Fibroblast of villous mesenchyme (primary cell): ENCODE measurements around the gene EML6. TPM values are rescaled to one million over a fixed set of nuclear protein-coding genes. Genes with fewer than 3 reads are reported as not detected.

Experiments used
- DNase-seq: peaks from one replicate; pipeline ENCODE4 v3.0.0-alpha.2; 2010; ENCODE audit warnings: low read depth
- H3K4me3 ChIP-seq: 2 replicates; pipeline ENCODE4 v1.5.1; 2011; ENCODE audit warnings: low read depth, mild to moderate bottlenecking, low read length
- total RNA-seq: library from RNA; depleted of rRNA; stranded (reverse); fragments of >200 nt; gene quantifications from 2 replicates; pipeline ENCODE4 v1.2.3, GENCODE V29; 2012
- TF ChIP-seq, protein P1 (sequence below): IDR thresholded peaks from 2 replicates; pipeline ENCODE4 v1.5.1; 2012; ENCODE audit warnings: low read depth, mild to moderate bottlenecking, low read length; ENCODE audit not compliant: insufficient read depth

EML6 gene
- total RNA-seq, 1 donor: 1.3 TPM

DNA sequence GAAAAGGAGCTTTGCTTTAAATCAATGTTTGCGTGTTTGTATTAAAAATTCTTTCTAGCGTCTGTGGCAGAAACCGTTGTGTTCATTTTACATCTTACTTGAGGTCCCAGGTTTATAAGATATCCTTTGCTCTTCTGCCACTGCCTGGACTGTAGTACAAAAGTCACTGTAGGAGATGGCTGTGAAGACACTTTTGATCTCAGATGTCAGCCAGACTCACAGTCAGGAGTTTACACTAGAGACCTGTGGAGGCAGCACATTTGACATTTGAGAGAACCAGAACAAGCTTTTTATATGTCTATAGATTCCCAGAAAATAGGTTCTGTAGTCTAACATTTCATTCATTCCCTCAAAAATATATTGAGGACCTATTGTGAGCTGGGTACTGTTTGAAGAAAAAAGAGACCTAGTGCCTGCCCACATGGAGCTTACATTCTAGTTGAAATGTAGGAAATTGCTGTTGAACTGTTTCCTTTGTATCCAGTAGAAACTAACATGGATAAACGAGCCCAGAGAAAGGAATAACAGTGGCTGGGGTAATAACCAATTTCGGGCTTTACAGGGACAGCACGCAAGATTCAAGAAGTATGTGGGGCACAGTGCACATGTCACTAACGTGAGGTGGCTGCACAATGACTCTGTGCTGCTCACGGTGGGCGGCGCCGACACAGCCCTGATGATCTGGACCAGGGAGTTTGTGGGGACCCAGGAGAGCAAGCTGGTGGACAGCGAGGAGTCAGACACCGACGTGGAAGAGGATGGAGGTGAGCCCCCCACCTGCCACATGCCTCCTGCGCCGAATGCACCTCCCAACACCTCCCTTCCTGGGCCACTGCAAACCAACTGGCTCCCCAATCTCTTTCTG is 204.5 kb downstream of the EML6 start:
- TF ChIP-seq, protein P1, sequence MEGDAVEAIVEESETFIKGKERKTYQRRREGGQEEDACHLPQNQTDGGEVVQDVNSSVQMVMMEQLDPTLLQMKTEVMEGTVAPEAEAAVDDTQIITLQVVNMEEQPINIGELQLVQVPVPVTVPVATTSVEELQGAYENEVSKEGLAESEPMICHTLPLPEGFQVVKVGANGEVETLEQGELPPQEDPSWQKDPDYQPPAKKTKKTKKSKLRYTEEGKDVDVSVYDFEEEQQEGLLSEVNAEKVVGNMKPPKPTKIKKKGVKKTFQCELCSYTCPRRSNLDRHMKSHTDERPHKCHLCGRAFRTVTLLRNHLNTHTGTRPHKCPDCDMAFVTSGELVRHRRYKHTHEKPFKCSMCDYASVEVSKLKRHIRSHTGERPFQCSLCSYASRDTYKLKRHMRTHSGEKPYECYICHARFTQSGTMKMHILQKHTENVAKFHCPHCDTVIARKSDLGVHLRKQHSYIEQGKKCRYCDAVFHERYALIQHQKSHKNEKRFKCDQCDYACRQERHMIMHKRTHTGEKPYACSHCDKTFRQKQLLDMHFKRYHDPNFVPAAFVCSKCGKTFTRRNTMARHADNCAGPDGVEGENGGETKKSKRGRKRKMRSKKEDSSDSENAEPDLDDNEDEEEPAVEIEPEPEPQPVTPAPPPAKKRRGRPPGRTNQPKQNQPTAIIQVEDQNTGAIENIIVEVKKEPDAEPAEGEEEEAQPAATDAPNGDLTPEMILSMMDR: no peak
- H3K4me3 ChIP-seq: no peak overlapping the region
- no peak for DNase-seq

DNA sequence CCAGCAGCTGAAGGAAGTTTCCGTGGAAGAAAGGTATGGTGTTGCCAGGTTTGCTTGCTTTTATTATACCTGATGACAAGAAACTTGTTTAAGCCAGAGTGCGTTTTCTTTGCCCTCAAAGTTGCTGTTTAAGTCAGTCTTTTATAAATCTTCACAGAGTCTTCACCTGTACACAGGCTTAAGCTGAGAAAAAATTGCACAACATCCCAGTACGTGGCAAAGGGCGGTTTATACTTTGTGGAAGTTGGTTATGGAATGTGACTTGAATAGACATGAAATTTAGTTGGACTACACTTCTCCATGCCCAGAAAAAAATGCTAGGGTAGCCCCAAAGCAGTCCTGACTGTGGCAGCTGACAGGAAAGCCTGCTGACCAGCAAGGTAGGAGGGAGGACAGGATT is 205.3 kb downstream of the EML6 start:
- H3K4me3 ChIP-seq: no peak overlapping the region
- TF ChIP-seq, protein P1: no peak
- DNase-seq: no peak

DNA sequence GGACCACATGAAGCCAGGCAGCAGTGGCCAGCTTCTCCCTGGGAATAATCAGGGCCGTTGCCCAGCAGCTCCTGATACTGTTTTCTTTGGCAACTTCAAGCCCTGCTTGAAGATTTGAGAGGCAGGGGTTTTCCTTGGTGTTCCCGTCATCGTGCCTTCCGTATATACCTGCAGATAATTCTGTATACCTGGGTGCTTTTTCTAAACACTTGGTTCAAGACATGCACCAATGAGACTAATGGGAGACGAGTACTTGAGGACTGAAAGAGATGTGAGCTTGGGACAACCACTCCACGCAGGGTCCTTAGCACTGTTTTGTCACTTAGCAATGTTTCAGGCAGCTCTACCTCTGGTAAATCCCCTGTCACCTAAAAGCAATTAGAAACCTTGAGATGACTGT is 208.0 kb downstream of the EML6 start:
- H3K4me3 ChIP-seq: no peak overlapping the region
- no peak for DNase-seq
- TF ChIP-seq, protein P1: no peak

DNA sequence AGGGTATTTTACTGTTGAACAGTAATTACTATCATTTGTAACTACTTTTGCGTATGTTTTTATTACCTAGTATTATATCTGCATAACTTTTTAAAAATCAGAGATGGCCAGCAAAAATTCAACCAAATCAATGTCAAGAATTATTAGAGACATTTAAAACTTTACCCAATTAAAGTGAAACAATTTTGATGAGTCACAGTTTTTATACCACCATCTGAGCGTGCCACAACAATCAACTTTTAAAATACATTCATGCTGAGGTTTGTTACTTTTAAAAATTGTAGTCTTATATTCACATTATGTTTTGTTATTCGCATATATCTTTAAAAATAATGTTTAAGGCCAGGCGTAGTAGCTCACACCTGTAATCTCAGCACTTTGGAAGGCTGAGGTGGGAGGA is 211.9 kb downstream of the EML6 start:
- no peak for DNase-seq
- TF ChIP-seq, protein P1: no peak

DNA sequence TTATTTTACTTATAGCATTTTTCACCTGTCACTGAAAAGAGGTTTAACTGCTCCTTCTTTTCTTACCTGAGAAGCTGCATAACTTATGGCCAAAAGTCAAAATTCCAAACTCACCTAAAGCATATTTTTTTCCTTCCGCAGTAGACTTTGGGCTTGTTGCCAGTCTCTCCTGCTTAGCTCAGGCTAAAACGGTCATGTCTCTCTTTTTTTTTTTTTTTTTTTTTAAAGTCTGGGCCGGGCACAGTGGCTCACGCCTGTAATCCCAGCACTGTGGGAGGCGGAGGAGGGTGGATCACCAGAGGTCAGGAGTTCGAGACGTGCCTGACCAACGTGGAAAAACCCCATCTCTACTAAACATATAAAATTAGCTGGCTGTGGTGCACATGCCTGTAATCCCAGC is 213.3 kb downstream of the EML6 start:
- no peak for DNase-seq
- TF ChIP-seq, protein P1: no peak
- no peak overlapping the region for H3K4me3 ChIP-seq

More for the DNA sequence above, 211.9 kb downstream of the EML6 start:
- H3K4me3 ChIP-seq: no peak overlapping the region

DNA sequence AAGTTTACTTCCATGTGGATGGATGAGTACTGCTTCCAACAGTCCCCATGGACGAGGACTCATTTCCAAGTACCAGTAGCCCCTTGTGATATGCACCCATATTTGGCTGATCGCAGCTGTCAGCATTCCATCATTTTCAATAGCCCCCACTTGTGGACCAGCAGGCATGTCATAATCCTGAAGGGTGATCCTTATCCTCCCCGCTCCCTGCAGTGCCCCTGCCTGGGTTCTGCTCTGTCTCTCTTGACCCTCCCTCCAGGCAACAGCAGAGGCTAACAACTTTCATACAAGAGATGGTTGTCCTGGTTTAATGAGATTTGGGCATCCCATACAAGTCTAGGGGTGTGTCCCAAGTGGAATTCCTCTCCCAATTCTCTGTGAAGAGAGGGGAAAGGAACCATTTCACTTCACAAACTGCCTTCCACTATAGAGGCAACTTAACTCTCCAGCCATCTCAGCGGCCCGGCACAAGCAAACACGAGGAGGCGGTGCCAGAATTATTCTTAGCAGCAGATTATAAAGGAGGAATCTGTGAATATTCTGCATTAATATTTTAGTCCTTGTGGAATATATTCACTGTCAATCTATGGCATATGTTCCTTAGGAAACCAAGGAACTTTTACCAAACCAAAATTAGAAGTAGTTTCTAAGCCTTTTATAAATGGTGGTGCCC is 216.1 kb downstream of the EML6 start:
- no peak overlapping the region for H3K4me3 ChIP-seq
- no peak for DNase-seq
- TF ChIP-seq, protein P1: no peak
